GM12878 (cell line): ENCODE data around the gene OR2F2. TPM values are rescaled to one million over a fixed set of nuclear protein-coding genes. Genes with fewer than 3 reads are reported as not detected.

Experiments used
- ATAC-seq: fragments of 200-7000 bp; cut with Tn5 transposase; 3 replicates; pipeline ENCODE4 v1.9.1; 2020; ENCODE audit warnings: mild to moderate bottlenecking, moderate library complexity
- BruUV-seq: library from RNA; stranded (reverse); fragments of 400-500 nt; replicated peaks from 2 replicates; lab custom pipeline; 2021; lab: Mats Ljungman, UMichigan
- CTCF ChIA-PET: fragments of 300-600 bp; sonication (Branson Sonifier 250); formaldehyde crosslinking; extraction: SDS; loops from one replicate; lab custom pipeline; 2021; ENCODE audit warnings: inconsistent platforms; lab: Yijun Ruan, JAX
- POLR2A ChIA-PET: fragments of 350-600 bp; formaldehyde crosslinking; extraction: SDS; loops from one replicate; lab custom pipeline; 2021; ENCODE audit warnings: inconsistent platforms; lab: Charles Lee
- RAD21 ChIA-PET: fragments of 300-600 bp; sonication (Branson Sonifier 250); formaldehyde crosslinking; loops from one replicate; lab custom pipeline; 2023; ENCODE audit warnings: antibody characterized with exemption; ENCODE audit not compliant: unreplicated experiment; lab: Charles Lee
- SMC1A ChIA-PET: fragments of 300-600 bp; sonication (Branson Sonifier 250); formaldehyde crosslinking; loops from one replicate; lab custom pipeline; 2023; ENCODE audit not compliant: unreplicated experiment, uncharacterized antibody; lab: Charles Lee
- DNase-seq: peaks from one replicate; pipeline ENCODE4 v3.0.0-alpha.2; 2011; ENCODE audit warnings: low read depth, low spot score
- FAIRE-seq: peaks from 3 replicates; lab custom pipeline; 2011; peaks lifted over from hg19 to GRCh38; lab: Jason Lieb, UNC
- H2AFZ ChIP-seq: 2 replicates; pipeline ENCODE4 v1.6.0; 2011; ENCODE audit warnings: low read depth, low read length, control low read depth; ENCODE audit not compliant: control insufficient read depth
- H3K27ac ChIP-seq: 2 replicates; pipeline ENCODE4 v1.5.1; 2011; ENCODE audit warnings: control low read depth; ENCODE audit not compliant: control insufficient read depth, insufficient read depth
- H3K27me3 ChIP-seq, 2 experiments: replicated peaks in 1 of 2; 2 replicates each; pipeline versions ENCODE4 v1.6.0 to v1.6.1; 2011; ENCODE audit warnings: low read length in 1 of 2; ENCODE audit not compliant: control insufficient read depth in 2 of 2, insufficient read depth in 2 of 2
- H3K36me3 ChIP-seq, 2 experiments: 2 replicates each; pipeline ENCODE4 v1.5.1; 2011; ENCODE audit warnings: low read length in 1 of 2; ENCODE audit not compliant: control insufficient read depth in 2 of 2, insufficient read depth in 2 of 2
- H3K4me1 ChIP-seq: 2 replicates; pipeline ENCODE4 v1.6.1; 2011; ENCODE audit warnings: mild to moderate bottlenecking, low read length, moderate library complexity, mixed read lengths; ENCODE audit not compliant: control insufficient read depth, insufficient read depth
- H3K4me2 ChIP-seq: 2 replicates; pipeline ENCODE4 v1.6.0; 2011; ENCODE audit warnings: control low read depth; ENCODE audit not compliant: control insufficient read depth, insufficient read depth
- H3K4me3 ChIP-seq: fragments of 200-600 bp; sonication (generic); 2 replicates; pipeline ENCODE4 v1.5.1; 2016
- H3K79me2 ChIP-seq: 2 replicates; pipeline ENCODE4 v1.6.0; 2011; ENCODE audit warnings: low read length; ENCODE audit not compliant: control insufficient read depth, insufficient read depth
- H3K9ac ChIP-seq: 2 replicates; pipeline ENCODE4 v1.8.0; 2011; ENCODE audit warnings: low read length, control low read depth, mixed read lengths; ENCODE audit not compliant: control insufficient read depth, insufficient read depth
- H3K9me3 ChIP-seq: replicated peaks from 3 replicates; pipeline ENCODE4 v1.5.1; 2011; ENCODE audit warnings: mild to moderate bottlenecking, low read length; ENCODE audit not compliant: control insufficient read depth, insufficient read depth
- H4K20me1 ChIP-seq: 2 replicates; pipeline ENCODE4 v1.6.0; 2011; ENCODE audit not compliant: control insufficient read depth, insufficient read depth
- CREB1 ChIP-seq: IDR thresholded peaks from 2 replicates; pipeline ENCODE4 v1.6.1; 2012; ENCODE audit warnings: low read depth, mild to moderate bottlenecking, inconsistent platforms
- ESRRA ChIP-seq: IDR thresholded peaks from 2 replicates; pipeline ENCODE4 v1.6.1; 2012; ENCODE audit warnings: mild to moderate bottlenecking, low read length, improper control_type of control experiment
- EZH2 ChIP-seq: IDR thresholded peaks from 2 replicates; pipeline ENCODE4 v1.6.1; 2012; ENCODE audit warnings: low read depth, mild to moderate bottlenecking, control low read depth, inconsistent platforms, low read length, borderline replicate concordance; ENCODE audit not compliant: control insufficient read depth
- FOXM1 ChIP-seq: IDR thresholded peaks from 2 replicates; pipeline ENCODE4 v1.6.1; 2012; ENCODE audit warnings: low read depth, mild to moderate bottlenecking, inconsistent platforms, low read length, moderate library complexity
- GATAD2B ChIP-seq: fragments of 450-650 bp; conservative IDR thresholded peaks from 2 replicates; pipeline ENCODE4 v1.6.1; 2017; ENCODE audit warnings: low read depth, mild to moderate bottlenecking, moderate library complexity
- IRF4 ChIP-seq: IDR thresholded peaks from 2 replicates; pipeline ENCODE4 v1.6.1; 2011; ENCODE audit warnings: low read depth, low read length
- JUNB ChIP-seq: IDR thresholded peaks from 2 replicates; pipeline ENCODE4 v1.6.1; 2016; ENCODE audit warnings: antibody characterized with exemption, mild to moderate bottlenecking
- MEF2B ChIP-seq: fragments of 450-650 bp; IDR thresholded peaks from 2 replicates; pipeline ENCODE4 v1.6.1; 2018; ENCODE audit warnings: mild to moderate bottlenecking, moderate library complexity; ENCODE audit not compliant: partially characterized antibody, poor library complexity, severe bottlenecking
- NFXL1 ChIP-seq: fragments of 450-650 bp; IDR thresholded peaks from 2 replicates; pipeline ENCODE4 v1.6.1; 2017; ENCODE audit warnings: antibody characterized with exemption, mild to moderate bottlenecking, borderline replicate concordance
- NKRF ChIP-seq: fragments of 450-650 bp; conservative IDR thresholded peaks from 2 replicates; pipeline ENCODE4 v1.6.1; 2017; ENCODE audit warnings: mild to moderate bottlenecking, moderate library complexity
- NR2C1 ChIP-seq: fragments of 450-650 bp; IDR thresholded peaks from 2 replicates; pipeline ENCODE4 v1.6.1; 2017; ENCODE audit warnings: antibody characterized with exemption, mild to moderate bottlenecking, moderate library complexity
- PML ChIP-seq: IDR thresholded peaks from 2 replicates; pipeline ENCODE4 v1.6.1; 2012; ENCODE audit warnings: low read length, inconsistent platforms
- SMAD1 ChIP-seq: fragments of 450-650 bp; IDR thresholded peaks from 2 replicates; pipeline ENCODE4 v1.6.1; 2018; ENCODE audit warnings: mild to moderate bottlenecking, low read depth; ENCODE audit not compliant: partially characterized antibody
- SPI1 ChIP-seq: IDR thresholded peaks from 2 replicates; pipeline ENCODE4 v1.6.1; 2011; ENCODE audit warnings: low read depth, mild to moderate bottlenecking, low read length, moderate library complexity, borderline replicate concordance; ENCODE audit not compliant: insufficient read depth
- SRF ChIP-seq, 2 experiments: IDR thresholded peaks; 2 replicates each; pipeline ENCODE4 v1.6.1; 2011; ENCODE audit warnings: low read depth in 2 of 2, low read length in 2 of 2, mild to moderate bottlenecking in 1 of 2, moderate library complexity in 1 of 2
- STAT3 ChIP-seq: IDR thresholded peaks from 2 replicates; pipeline ENCODE4 v1.6.1; 2011; ENCODE audit warnings: low read depth, low read length, improper control_type of control experiment
- YY1 ChIP-seq: IDR thresholded peaks from 2 replicates; pipeline ENCODE4 v1.6.1; 2011; ENCODE audit warnings: low read depth, mild to moderate bottlenecking, low read length
- ZBED1 ChIP-seq: IDR thresholded peaks from 2 replicates; pipeline ENCODE4 v1.6.1; 2016; ENCODE audit warnings: borderline replicate concordance
- ZNF592 ChIP-seq: fragments of 450-650 bp; IDR thresholded peaks from 2 replicates; pipeline ENCODE4 v1.6.1; 2017; ENCODE audit warnings: mild to moderate bottlenecking, moderate library complexity
- WGBS: methylation state at CpG from one replicate; pipeline ENCODE4 v1.1.6; 2016; ENCODE audit warnings: low lambda C conversion rate; ENCODE audit not compliant: insufficient replicate concordance, insufficient coverage; ENCODE audit errors: missing lambda C conversion rate; 5-methylcytosine and 5-hydroxymethylcytosine counted together
- in situ Hi-C: fragments of 300-500 bp; cut with MboI; formaldehyde crosslinking; loops from 9 replicates; pipeline ENCODE4 v1.14.3; 2018; ENCODE audit warnings: mixed read lengths
- intact Hi-C: fragments of 100-400 bp; cut with micrococcal nuclease; formaldehyde crosslinking; loops from one replicate; pipeline ENCODE4 v1.14.2; 2022; ENCODE audit not compliant: unreplicated experiment
- polyA plus RNA-seq, 11 experiments: library from polyadenylated mRNA; depleted of rRNA in 4 of 11; unstranded in 6 of 11; stranded (reverse) in 5 of 11; fragments of >200 nt; fragmentation: Nextera tagmentation in 4 of 11; fragmentation: Illumina TruSeq in 1 of 11; extraction: Ambion mirVana in 4 of 11; extraction: Trizol in 1 of 11; gene quantifications; 1 replicate in 1 of 11; 2 replicates in 10 of 11; pipeline versions ENCODE4 v1.2.1 to v1.2.3, GENCODE V29; 2011 to 2016; ENCODE audit warnings: inconsistent platforms in 2 of 11, missing spikeins in 2 of 11, low read depth in 1 of 11
- total RNA-seq, 4 experiments: library from RNA; depleted of rRNA in 3 of 4; stranded (reverse); fragments of >200 nt in 3 of 4; fragmentation: Illumina TruSeq in 1 of 4; extraction: Trizol in 1 of 4; gene quantifications; 2 replicates each; pipeline versions ENCODE4 v1.2.1 to v1.2.3, GENCODE V29; 2013 to 2021

OR2F2 gene
- total and polyA plus RNA-seq, 10 of the 15 experiments (the other 5 are each of a cell fraction or from before 2014, with no cell fraction given): not detected

- H3K4me3 ChIP-seq: no peak overlapping the region
- ChIA-PET RAD21 (no interaction called here), POLR2A (no interaction called here), CTCF (no interaction called here), SMC1A (no interaction called here)
- intact Hi-C loops (no loop called here), in situ Hi-C loops (no loop called here)
- H3K36me3 ChIP-seq: no peaks in the 10 kb centered on the region
- FAIRE-seq (no peak), ATAC-seq (no peak), DNase-seq (no peak)
- TF ChIP-seq NR2C1: no peak
- no peak for TF ChIP-seq EZH2
- no peak for TF ChIP-seq PML
- TF ChIP-seq NKRF: no peak
- no peak for TF ChIP-seq SPI1
- TF ChIP-seq SMAD1: no peak
- no peak for TF ChIP-seq JUNB
- TF ChIP-seq SRF (IDR thresholded peaks at IDR 0.05; ENCODE audit: low read depth in 2 of 2, low read length in 2 of 2): no peak
- TF ChIP-seq CREB1: no peak
- TF ChIP-seq ZNF592: no peak
- no peak for TF ChIP-seq IRF4
- no peak for TF ChIP-seq ZBED1
- no peak for TF ChIP-seq NFXL1
- no peak for TF ChIP-seq MEF2B
- TF ChIP-seq STAT3: no peak
- no peak for TF ChIP-seq YY1
- no peak for TF ChIP-seq GATAD2B
- no peak for TF ChIP-seq FOXM1
- no peak for TF ChIP-seq ESRRA
- no peaks in the 10 kb centered on the region for H3K79me2 ChIP-seq
- 48% methylated on average over 2 of the region's 2 CpGs for WGBS
- no peaks in the 10 kb centered on the region for H3K9me3 ChIP-seq
- no TSS peak for BruUV-seq
- H2AFZ ChIP-seq: no peak overlapping the region
- H3K27ac ChIP-seq: no peak overlapping the region
- H3K4me1 ChIP-seq: no peaks in the 10 kb centered on the region
- no peaks in the 10 kb centered on the region for H4K20me1 ChIP-seq
- H3K27me3 ChIP-seq: no peaks in the 10 kb centered on the region; a peak in 1 of 4 replicates
- no peak overlapping the region for H3K9ac ChIP-seq
- H3K4me2 ChIP-seq: no peak overlapping the region
Measured at GRCh38 chr7:143954135-143954534, 19.1 kb downstream of the OR2F2 start.
